HG02623 (cell line): ENCODE results near the gene RPTOR.

Experiments used
- ATAC-seq: cut with Tn5 transposase; IDR thresholded peaks from one replicate; pipeline ENCODE4 v1.9.1; 2021; ENCODE audit warnings: moderate library complexity; ENCODE audit not compliant: unreplicated experiment

RPTOR gene

DNA sequence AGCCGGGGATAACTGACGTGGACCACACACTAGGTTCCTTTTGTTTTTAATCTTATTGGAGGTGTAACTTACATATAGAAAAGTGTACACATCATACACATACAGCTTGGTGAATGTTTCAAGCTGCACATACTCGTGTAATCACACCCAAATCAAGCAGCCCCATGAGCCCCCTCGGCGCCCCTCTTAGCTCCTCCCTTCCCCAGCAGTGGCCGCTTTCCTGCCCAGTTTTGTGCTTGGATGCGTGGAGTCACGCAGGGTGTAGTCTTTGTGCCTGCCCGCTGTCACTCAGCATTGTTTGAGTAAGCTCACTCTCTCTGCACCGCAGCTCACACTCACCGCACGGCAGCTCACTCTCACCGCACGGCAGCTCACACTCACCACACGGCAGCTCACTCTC, 295.3 kb downstream of the RPTOR start:
- ATAC-seq, result no peak

DNA sequence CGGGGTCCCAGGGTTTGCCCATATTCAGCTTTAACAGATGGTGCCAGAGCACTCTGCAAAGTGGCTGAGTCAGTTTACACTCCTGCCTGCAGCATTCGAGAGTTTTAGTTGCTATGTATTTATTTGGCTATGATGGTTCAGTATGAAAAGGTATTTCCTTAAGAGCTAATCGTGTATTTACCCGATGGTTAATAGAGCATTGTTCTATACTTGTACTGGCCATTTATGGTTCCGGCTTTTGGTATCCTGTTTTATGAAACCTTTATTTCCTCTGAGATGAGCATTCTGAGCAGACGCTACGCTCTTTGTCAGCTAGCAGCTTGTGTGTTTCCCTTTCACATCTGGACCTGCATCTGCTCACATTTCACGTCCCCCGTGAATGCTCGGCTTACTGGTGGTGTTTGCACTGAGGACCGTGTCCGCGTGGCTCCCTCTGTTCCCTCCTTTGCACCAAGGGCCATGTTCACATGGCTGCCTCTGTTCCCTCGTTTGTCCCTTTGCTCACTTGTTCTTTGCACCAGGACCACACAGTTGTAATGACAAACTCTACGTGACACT, 297.9 kb downstream of the RPTOR start:
- ATAC-seq, result no peak

DNA sequence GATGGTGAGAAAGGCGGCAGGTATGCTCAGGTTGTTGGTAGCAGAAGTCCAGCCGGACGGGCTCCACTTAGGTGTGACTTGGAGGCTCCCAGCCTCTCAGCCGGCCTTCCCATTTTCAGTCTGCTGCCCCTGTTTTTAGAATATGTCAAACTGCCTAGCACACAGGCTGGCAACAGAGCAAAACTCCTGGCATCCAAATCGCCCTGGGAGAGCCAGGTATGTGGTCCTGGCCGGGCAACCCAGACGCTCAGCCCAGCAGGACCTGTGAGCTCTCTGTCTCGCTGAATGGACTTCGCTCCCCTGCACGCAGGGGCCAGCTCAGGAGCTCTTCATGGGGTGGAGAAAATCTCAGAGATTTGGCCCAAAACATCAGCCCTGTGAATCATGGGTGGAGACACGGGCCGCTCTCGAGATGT, 299.1 kb downstream of the RPTOR start:
- ATAC-seq, result no peak

DNA sequence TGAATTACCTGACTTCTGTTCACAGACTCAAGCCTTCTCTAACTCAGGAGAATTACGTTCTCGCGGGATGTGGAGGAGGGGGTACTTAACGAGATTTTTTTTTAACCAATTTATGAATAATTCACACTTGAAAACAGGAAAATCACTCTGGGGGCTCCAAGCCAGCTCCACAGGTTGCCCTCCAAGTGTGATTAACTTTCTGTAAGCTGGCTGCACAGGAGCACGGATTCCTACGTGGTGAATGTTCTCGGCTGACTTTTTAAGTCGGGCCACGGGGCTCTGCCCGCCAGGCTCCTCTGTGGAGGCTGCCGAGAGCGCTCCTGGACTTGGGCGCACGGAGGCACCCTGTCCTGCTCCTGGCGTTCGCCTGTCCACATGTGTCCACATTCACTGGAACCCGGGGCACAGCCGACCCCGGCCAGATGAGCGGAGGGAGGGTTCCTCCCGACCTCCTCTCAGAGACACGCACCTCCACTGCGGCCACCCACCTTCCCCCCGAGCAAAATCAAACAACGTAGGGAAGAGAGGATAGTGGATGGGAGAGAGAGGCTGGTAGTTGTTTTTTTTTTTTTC, 299.9 kb downstream of the RPTOR start:
- no peak for ATAC-seq

DNA sequence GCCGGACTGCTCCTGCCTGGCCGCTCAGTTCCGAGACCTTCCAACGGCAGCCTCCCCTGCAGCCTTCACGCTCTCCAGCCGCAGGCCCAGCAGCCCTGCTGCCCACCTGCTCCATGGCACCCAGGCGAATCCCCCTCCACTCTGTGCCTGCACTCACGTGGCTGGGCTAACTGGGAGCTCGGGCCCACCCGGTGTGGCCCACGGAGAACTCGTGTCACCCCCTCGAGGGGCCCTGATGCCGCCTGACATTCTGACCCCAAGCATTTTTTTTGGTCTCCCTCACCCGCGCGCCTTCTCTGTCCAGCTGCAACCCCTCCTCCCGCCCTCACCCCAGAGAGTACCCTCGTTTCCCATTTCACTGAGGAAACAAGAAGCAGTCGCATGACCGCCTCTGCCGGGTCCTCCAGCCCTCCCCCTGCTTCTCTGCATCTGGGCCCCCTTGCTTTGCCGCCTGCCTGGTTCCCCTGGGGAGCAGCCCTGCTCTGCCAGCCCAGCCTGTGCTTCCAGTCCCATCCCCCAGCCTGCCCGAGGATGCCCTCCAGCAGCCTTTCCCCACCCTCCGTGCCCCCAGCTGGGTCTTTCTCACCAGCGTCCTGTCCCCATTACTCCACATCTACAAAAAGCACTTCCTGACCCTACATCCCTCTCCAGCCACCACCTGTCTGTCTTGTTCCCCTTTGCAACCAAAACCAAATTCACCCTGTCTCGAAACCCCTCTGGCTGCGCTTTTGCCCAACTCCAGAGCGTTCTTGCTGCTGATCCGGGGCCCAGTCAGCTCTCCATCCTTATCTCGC, 300.6 kb downstream of the RPTOR start:
- no peak for ATAC-seq

DNA sequence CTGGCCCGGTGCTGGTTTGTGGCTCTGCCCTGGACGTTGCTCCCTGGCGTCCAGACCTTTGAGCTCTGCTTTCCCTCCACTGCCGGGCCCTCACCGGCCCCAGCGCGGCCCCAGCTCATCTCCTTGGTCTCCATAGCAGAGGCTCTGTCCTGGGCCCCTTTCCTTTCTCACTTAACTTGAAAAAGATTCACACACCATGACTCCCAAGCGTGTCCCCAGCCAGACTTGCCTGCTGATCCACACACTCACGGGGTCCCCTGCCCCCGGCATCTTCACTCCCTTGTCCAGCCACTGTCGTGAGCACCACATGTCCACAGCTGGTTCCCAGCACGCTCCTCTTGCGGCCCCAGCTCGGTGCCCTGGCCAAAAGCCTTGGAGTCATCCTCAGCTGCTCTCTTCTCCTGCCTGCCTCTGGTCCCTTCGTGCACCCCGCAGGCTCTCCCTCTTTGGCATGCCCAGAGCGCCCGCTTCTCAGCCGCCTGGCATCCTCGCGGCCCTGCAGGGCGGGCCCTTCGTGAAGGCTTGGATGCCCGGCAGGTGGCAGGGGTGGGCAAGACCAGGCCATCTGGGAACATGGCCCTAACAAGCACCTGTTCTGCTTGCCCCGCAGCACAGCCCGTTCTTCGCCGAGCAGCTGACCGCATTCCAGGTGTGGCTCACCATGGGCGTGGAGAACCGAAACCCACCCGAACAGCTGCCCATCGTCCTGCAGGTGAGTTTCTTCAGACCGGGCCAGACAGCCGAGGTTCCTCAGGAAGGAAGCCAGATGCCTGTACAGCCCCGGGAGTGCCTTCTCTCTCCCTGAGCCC, 301.4 kb downstream of the RPTOR start:
- no peak for ATAC-seq

DNA sequence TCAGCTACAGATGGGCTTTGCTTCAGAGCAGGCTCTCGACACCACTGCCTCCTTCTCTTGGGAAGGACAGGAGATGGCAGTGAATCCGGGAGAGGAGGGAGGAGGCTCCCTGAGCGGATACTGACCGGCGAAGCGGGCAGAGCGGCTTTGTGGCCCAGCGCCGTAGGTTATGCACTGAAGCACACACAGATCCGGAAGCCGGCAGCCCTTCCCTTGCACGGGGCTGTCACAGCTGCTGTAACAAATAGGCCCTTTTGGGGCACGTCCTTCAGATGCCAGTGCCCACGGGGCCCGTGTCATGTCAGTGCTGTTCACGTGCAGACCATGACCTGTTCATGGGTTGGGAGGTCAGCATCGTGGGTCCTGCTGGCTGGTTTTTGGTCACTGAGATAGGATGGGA, 302.3 kb downstream of the RPTOR start:
- no peak for ATAC-seq

DNA sequence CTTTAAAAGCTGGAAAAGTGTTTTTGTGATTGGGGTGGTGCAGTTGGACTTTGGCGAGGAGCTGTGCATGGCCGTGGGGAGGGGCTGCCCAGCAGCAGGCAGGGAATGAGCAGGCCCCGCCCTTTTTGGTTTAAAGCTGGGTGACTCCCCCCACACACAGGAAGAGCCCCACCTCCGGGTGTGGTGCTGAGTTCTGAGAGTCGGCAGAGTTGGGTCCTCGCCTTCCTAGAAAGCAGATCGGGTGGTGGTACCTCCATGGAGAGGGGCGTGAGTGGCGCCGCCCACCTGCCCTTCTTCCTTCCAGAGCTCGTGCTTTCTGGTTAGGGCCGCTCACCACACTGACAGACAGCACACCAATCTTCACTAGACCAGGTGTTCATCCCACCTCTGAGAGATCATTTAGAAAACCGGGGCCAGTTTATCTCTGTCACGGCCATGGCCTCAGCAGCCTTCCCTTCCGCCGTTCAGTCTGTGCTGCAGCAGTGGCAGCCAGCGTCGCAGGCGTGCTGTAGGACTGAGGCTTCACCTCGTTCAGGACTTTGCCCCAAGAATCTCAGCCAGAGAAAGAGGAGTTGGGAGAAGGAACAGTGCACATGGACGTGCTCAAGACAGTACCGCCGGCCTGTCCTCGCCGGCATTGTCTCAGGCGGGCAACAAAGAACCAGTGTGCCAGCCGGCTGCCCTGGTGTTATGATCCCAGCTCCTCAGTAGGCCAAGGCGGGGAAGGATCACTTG, 303.0 kb downstream of the RPTOR start:
- no peak for ATAC-seq

DNA sequence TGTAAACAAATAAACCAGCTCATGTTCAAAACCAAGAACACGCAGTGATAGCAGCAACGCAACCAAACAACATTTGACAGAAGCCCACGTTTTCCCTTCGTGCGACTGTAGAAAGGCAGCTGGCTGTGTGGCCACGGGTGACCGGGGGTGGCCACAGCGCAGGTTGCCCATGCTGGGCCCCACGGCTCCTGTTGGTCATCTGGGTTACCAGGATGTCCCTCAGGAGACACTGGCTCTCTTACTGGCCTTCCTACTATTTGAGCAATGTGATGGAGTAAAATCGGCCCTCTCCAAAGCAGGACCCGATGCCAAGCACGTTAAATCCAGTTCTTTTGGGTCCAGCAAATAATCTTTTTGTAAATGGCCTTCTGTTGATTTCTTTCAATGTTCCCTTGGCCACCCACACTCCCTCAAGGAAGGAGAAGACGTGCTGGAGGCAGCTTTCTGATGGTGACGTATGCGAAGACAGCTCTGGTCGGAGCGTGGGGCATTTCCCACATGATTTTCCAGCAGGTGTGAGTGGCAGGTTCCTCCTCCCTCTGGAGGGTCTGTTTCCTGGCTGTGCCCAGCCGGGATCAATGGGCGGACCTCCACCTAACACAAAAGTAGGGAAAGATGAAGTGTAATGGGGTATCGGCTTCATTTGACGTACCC, 303.9 kb downstream of the RPTOR start:
- ATAC-seq, result no peak

DNA sequence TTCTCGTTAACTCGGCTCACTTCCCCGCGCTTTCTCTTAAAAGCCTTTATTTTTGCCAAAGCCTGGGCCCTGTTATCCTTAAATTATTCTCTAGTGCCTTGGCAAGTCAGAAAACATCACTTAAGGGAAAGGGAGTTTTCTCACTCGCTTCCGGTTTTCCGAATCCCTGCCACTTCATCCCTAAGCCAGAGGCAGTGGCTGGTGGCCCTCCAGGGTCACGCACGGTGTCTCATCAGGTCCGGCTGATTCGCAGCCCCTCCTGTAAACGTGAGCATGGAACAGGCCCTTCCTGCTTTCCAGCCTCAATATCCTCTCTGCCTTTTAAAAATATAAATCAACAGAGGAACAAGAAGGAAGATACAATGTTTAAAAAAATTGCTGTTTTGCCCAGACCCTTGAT, 304.5 kb downstream of the RPTOR start:
- no peak for ATAC-seq

DNA sequence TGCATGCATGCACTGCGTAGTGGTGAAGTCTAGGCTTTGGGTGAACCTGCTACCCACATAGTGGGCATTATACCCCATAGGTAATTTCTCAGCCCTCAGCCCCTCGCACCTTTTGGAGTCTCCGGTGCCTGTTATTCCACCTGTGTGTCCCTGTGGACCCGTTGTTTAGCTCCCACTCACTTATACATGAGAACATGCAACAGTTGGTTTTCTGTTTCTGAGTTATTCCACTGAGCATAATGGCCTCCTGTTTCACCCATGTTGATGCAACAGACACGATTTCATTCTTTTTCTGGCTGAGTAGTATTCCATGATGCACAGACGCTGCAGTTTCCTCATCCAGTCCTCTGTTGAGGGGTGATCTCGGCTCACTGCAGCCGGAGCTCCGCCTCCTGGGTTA, 305.5 kb downstream of the RPTOR start:
- no peak for ATAC-seq

DNA sequence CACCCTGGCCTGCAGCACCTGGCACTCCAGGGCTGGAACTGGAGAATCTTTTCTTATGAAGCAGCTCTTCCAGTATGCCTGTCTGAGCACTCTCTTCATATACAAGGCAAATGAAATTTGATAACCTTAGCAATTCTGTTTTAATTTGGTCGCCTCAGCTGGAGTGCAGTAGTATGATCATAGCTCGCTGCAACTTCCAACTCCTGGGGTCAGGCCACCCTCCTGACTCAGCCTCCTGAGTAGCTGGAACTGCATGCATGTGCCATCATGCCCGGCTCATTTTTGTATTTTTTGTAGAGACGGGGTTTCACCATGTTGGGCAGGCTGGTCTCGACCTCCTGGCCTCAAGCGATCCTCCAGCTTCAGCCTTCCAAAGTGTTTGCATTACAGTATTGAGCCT, 306.2 kb downstream of the RPTOR start:
- ATAC-seq, result no peak

DNA sequence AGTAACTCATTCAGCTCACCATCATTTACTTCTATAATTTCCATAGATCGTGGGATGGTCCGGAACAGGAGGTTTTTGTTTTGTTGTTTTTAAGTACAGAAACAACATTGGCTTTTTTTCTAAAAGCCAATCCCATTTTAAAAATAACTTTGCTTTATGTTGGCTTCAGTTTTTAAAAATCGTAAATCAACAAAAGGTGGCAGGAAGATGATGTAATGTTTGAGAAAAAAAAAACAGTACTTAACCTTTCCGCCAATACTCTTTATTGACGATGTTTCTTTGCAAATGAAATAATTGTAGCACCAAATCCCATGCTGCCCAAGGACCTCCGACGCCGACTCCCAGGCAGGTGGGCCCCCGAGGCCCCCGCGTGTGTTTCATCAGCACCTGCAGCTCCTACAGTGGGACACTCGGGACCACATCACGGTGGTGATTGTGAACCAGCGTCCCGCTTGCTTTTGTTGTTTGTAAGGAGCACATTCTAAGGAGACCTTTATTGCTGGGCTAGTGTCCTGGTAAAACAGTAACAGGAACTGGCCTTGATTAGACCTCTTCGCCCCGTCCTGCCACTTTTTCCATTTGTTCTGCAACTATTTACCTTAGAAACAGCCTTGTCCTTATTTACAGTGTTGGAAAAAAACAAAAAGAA, 306.8 kb downstream of the RPTOR start:
- ATAC-seq, result no peak

DNA sequence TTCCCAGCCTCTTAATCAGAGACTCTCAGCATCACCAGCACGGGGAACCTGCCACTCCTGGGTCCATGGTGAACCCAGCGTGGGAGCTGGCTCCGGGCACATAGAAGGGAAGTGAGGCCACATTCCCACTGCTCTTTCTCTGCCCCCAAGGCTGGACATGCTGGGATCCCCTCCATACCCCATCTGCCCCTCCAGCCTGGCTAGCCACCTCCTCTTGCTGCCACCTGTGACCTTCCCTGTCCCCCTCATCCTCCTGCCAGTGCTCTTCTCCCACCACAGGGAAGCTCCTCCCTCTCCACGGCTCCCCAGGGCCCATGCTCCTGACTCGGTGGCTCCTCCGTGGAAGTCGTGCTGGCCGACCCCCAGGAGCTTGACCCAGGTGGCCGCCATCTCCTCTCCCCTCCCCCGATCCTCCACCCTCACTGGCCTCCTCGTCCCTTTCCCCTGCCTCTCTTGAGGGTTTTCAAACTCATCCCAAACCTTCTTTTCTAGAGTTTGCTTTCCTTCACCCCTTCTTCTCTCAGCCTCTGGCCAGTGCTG, 307.9 kb downstream of the RPTOR start:
- ATAC-seq, result no peak

DNA sequence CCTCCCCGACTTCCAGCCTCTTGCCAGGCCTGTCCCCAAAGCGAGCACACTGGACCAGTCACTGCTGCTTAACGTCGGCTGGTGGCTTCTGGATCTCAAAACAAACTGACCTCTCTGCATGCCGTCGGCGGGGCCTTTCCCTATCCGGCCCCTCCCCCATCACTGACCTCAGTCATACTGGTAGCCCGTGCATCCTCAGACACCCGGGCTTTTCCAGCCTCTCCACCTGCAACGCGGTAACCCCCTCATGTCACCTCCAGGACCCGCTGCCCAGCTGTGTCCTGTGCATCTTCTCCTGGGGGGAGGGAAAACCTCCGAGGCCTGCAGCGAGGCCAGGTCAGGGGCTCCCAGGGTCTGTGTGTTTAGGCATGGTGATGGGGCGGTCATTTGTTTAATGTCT, 308.4 kb downstream of the RPTOR start:
- ATAC-seq, result no peak

DNA sequence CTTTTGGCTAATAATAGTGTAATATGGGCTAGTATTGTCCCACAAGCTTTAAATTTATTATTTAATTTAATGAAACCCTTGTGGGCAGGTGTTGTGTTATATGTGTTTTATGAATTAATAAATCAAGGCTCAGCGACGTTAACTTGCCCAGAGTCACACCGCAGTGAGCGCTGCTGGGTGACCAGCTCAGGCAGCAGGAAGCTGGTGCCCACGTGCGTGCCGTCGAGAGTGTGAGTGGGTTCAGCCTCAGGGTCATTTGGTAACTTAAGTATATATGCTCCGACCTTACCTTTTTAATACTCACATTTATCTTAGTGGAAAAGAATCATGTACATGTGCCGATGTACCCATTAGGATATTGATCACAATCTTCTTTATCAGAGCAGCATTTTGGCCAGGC, 309.6 kb downstream of the RPTOR start:
- ATAC-seq, result no peak

DNA sequence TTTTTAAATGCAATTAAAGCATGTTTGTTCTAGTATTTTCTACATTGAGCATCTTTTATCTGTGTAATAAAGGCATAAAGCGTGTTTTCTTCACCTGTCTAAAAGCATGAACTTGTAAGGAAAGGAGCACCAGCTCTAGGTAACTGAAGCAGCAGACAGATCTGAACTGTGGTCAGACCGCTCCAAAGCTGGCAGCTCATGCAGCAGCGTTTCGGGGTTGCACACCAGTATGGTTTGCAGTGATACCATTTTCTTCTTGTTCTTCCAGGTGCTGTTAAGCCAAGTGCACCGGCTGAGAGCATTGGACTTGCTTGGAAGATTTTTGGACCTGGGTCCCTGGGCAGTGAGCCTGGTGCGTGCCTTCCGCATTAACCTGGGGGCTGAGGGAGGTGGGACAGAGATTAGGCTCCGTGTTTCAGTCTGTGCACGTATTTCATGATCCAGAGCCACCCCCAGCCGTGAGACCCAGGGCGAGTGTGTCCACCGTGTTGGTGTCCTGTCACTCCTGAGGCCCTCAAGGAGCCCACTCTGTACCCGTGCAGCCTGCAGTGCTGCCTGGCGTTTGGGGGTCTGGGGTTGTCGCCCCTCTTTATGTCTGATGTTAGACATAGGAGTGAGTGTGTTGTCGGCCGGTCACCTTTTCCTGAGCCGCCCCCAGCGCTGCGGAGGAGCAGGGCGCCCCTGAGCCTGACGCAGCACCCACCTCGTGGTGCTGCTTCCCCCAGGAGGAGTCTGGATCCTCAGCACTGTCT, 310.7 kb downstream of the RPTOR start:
- ATAC-seq, result no peak

DNA sequence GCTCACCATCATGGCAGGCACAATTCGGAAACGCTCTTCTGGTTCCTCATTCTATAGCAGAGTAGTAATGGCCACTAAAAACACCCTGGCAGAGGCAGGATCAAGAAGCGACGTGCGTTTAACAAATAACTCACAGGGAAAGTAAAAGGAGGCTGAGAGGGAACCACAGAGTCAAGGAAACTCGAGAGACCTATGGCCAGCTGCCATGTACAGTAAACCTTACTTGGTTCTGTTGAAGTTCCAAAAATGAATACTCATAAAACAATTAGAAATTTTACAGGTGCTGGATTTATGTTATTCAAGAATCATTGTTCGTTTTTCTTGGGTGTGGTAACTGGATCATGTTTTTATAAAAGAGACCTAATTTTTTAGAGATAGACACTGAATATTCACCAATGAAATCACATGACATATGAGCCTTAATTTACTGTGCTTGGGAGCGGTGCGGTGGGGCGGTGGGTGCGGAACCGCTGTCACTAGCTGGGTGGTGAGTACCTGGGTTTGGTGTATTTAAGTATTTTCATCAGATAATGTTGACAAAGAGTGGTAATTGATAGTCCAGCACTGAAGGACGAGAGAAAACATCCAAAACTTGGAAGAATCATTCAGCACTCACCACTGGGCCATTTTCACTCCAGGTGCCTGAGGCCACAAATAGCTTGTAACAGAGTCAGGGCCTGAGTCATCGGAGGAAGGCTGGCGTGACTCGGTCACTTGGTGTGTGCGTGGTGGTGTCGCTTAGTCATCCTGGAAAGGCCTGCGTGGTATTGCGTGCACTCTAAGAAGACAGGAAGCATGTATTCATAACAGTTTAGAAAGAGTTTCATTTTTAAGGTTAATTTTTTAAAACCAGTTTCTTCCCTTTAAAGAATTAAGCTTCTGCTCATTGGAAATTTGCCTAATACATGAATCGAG, 311.6 kb downstream of the RPTOR start:
- ATAC-seq, result peak; percentile 81
